ENCODE results near the gene PDE5A. TPM values are rescaled to one million over a fixed set of nuclear protein-coding genes. Genes with fewer than 3 reads are reported as not detected.

Gene PDE5A
- polyA plus RNA-seq, 1 of the 3 experiments (the other 2 are of a cell fraction): 6.4 TPM

DNA sequence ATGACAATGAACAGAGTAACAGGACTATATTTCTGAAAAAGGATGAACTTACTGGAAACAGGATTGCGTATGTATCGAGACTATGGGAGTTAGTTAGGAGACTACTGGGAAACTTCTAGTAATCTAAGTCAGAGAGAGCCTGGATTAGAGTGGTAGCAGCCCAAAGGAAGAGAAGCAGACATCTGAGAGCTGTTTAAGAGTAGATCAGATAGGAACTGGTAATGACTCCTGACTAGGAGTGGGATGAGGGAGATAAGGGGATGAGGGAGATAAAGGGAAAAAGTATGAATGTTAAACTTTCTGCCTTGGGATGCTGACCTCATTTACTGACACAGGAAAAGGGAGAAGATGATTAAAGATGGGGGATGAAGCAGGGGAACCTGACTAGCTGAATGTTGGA, 116.2 kb downstream of the PDE5A start:
- ChIA-PET POLR2A (no interaction called here), CTCF (no interaction called here)
- TF ChIP-seq TCF12 (IDR thresholded peaks at IDR 0.05) (no peak), TEAD4 (IDR thresholded peaks at IDR 0.05; ENCODE audit: borderline replicate concordance, insufficient read depth) (no peak), RXRA (IDR thresholded peaks at IDR 0.05; ENCODE audit: borderline replicate concordance, low read depth) (no peak), RFX5 (IDR thresholded peaks at IDR 0.05; ENCODE audit: low read length) (no peak), SMC3 (IDR thresholded peaks at IDR 0.05; ENCODE audit: low read depth, low read length) (no peak), POLR2AphosphoS5 (IDR thresholded peaks at IDR 0.05; ENCODE audit: low read depth, low read length) (no peak), YY1 (IDR thresholded peaks at IDR 0.05; ENCODE audit: low read depth) (no peak), ELF1 (IDR thresholded peaks at IDR 0.05) (no peak), GATA2 (CRISPR knock-in tag; IDR thresholded peaks at IDR 0.05) (no peak), MXI1 (IDR thresholded peaks at IDR 0.05; ENCODE audit: low read depth, low read length) (no peak), EP300 (IDR thresholded peaks at IDR 0.05; ENCODE audit: borderline replicate concordance in 1 of 2, low read depth in 1 of 2, low read length in 1 of 2) (no peak), FOSL2 (IDR thresholded peaks at IDR 0.05; ENCODE audit: borderline replicate concordance, low read depth) (no peak), CHD2 (IDR thresholded peaks at IDR 0.05; ENCODE audit: low read length, partially characterized antibody) (no peak), FOXM1 (IDR thresholded peaks at IDR 0.05; ENCODE audit: low read depth) (no peak)
- TF ChIP-seq, protein P1, sequence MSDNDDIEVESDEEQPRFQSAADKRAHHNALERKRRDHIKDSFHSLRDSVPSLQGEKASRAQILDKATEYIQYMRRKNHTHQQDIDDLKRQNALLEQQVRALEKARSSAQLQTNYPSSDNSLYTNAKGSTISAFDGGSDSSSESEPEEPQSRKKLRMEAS (IDR thresholded peaks at IDR 0.05; ENCODE audit: low read depth): no peak
- TF ChIP-seq, protein P2, sequence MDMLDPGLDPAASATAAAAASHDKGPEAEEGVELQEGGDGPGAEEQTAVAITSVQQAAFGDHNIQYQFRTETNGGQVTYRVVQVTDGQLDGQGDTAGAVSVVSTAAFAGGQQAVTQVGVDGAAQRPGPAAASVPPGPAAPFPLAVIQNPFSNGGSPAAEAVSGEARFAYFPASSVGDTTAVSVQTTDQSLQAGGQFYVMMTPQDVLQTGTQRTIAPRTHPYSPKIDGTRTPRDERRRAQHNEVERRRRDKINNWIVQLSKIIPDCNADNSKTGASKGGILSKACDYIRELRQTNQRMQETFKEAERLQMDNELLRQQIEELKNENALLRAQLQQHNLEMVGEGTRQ (IDR thresholded peaks at IDR 0.05; ENCODE audit: borderline replicate concordance, low read depth, low read length): no peak
- TF ChIP-seq, protein P3, sequence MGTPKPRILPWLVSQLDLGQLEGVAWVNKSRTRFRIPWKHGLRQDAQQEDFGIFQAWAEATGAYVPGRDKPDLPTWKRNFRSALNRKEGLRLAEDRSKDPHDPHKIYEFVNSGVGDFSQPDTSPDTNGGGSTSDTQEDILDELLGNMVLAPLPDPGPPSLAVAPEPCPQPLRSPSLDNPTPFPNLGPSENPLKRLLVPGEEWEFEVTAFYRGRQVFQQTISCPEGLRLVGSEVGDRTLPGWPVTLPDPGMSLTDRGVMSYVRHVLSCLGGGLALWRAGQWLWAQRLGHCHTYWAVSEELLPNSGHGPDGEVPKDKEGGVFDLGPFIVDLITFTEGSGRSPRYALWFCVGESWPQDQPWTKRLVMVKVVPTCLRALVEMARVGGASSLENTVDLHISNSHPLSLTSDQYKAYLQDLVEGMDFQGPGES (IDR thresholded peaks at IDR 0.05; ENCODE audit: low read depth, low read length): no peak
- TF ChIP-seq, protein P4, sequence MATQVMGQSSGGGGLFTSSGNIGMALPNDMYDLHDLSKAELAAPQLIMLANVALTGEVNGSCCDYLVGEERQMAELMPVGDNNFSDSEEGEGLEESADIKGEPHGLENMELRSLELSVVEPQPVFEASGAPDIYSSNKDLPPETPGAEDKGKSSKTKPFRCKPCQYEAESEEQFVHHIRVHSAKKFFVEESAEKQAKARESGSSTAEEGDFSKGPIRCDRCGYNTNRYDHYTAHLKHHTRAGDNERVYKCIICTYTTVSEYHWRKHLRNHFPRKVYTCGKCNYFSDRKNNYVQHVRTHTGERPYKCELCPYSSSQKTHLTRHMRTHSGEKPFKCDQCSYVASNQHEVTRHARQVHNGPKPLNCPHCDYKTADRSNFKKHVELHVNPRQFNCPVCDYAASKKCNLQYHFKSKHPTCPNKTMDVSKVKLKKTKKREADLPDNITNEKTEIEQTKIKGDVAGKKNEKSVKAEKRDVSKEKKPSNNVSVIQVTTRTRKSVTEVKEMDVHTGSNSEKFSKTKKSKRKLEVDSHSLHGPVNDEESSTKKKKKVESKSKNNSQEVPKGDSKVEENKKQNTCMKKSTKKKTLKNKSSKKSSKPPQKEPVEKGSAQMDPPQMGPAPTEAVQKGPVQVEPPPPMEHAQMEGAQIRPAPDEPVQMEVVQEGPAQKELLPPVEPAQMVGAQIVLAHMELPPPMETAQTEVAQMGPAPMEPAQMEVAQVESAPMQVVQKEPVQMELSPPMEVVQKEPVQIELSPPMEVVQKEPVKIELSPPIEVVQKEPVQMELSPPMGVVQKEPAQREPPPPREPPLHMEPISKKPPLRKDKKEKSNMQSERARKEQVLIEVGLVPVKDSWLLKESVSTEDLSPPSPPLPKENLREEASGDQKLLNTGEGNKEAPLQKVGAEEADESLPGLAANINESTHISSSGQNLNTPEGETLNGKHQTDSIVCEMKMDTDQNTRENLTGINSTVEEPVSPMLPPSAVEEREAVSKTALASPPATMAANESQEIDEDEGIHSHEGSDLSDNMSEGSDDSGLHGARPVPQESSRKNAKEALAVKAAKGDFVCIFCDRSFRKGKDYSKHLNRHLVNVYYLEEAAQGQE (IDR thresholded peaks at IDR 0.05; ENCODE audit: low read depth, low read length): no peak

More for the DNA sequence above, 116.2 kb downstream of the PDE5A start:
- no peak for DNase-seq
- H3K27ac ChIP-seq (ENCODE audit: low read depth in 2 of 2, low read length in 1 of 2): no peak overlapping the region
- H3K9me2 ChIP-seq: no peaks in the 10 kb centered on the region
- H3K9ac ChIP-seq: no peak overlapping the region
- H3K36me3 ChIP-seq (replicated peaks in 1 of 2; ENCODE audit: control insufficient read depth in 1 of 2, insufficient read depth in 2 of 2, low read length in 1 of 2): peaks cover 20 to 39% of the 10 kb centered on the region in 2 experiments
- H3K79me2 ChIP-seq (ENCODE audit: insufficient read depth): no peaks in the 10 kb centered on the region
- no peak overlapping the region for H3K4me2 ChIP-seq
- H4K20me1 ChIP-seq (ENCODE audit: insufficient read depth): no peaks in the 10 kb centered on the region
- H2AFZ ChIP-seq (ENCODE audit: low read depth): no peak overlapping the region
- H3K27me3 ChIP-seq (ENCODE audit: insufficient read depth): no peaks in the 10 kb centered on the region
- H3K4me3 ChIP-seq (ENCODE audit: low read depth in 2 of 2, low read length in 1 of 2): no peak overlapping the region
- WGBS (ENCODE audit: low lambda C conversion rate): 96% methylated on average over 2 of the region's 2 CpGs
- peaks cover 4% of the 10 kb centered on the region for H3F3A ChIP-seq (replicated peaks; ENCODE audit: insufficient read depth)
- H3K4me1 ChIP-seq (ENCODE audit: control insufficient read depth in 1 of 2, insufficient read depth in 2 of 2, low read depth in 1 of 2, low read length in 1 of 2): peaks cover 0 to 21% of the 10 kb centered on the region in 2 experiments; a peak in 2 of 4 replicates
- no peaks in the 10 kb centered on the region for H3K9me3 ChIP-seq

All from SK-N-SH (cell line).